Measurements from ENCODE around the gene IGFBP7. TPM values are rescaled to one million over a fixed set of nuclear protein-coding genes. Genes with fewer than 3 reads are reported as not detected.

IGFBP7 gene
- total RNA-seq, 2 experiments from 2014 or later, result not detected

GRCh38 chr4:57148177-57148576, 38.0 kb upstream of the IGFBP7 start:
- intact Hi-C loops (cut with micrococcal nuclease), result no loop called here
- DNase-seq, result no peak
- H3K27ac Mint-ChIP-seq, result no peak overlapping the region

GRCh38 chr4:57147335-57148060, 37.3 kb upstream of the IGFBP7 start:
- H3K36me3 Mint-ChIP-seq, result no peaks in the 10 kb centered on the region
- POLR2A ChIA-PET, result no interaction called here
- H3K4me1 Mint-ChIP-seq (ENCODE audit: low read depth), result no peaks in the 10 kb centered on the region
- CTCF ChIA-PET, result interaction anchor here (1.1 kb wide), 1 partner anchor 16 kb away, joined by 5 read pairs; no protein-coding TSS in a partner anchor
- H3K9me3 Mint-ChIP-seq, result no peaks in the 10 kb centered on the region
- H3K4me3 Mint-ChIP-seq, result no peak overlapping the region
- peaks cover 9% of the 10 kb centered on the region for H3K27me3 Mint-ChIP-seq
- intact Hi-C loops (cut with micrococcal nuclease), result no loop called here
- H3K27ac Mint-ChIP-seq, result no peak overlapping the region
- no peak for DNase-seq

More at GRCh38 chr4:57148177-57148576, 38.0 kb upstream of the IGFBP7 start:
- Mint-ChIP-seq H3K36me3 (no peaks in the 10 kb centered on the region), H3K4me1 (ENCODE audit: low read depth) (no peaks in the 10 kb centered on the region), H3K4me3 (no peak overlapping the region), H3K27me3 (peaks cover 9% of the 10 kb centered on the region), H3K9me3 (no peaks in the 10 kb centered on the region)
- POLR2A ChIA-PET, result no interaction called here
- CTCF ChIA-PET, result interaction anchor here (1.1 kb wide), 1 partner anchor 16 kb away, joined by 5 read pairs; no protein-coding TSS in a partner anchor

GRCh38 chr4:57146444-57146843, 36.3 kb upstream of the IGFBP7 start:
- DNase-seq, result no peak
- H3K27me3 Mint-ChIP-seq, result peaks cover 7% of the 10 kb centered on the region
- H3K9me3 Mint-ChIP-seq, result no peaks in the 10 kb centered on the region
- H3K4me3 Mint-ChIP-seq, result no peak overlapping the region
- CTCF ChIA-PET, result no interaction called here
- no peaks in the 10 kb centered on the region for H3K4me1 Mint-ChIP-seq (ENCODE audit: low read depth)
- no peak overlapping the region for H3K27ac Mint-ChIP-seq
- no peaks in the 10 kb centered on the region for H3K36me3 Mint-ChIP-seq
- POLR2A ChIA-PET, result no interaction called here
- intact Hi-C loops (cut with micrococcal nuclease), result no loop called here

GRCh38 chr4:57144466-57144865, 34.3 kb upstream of the IGFBP7 start:
- no peaks in the 10 kb centered on the region for H3K4me1 Mint-ChIP-seq (ENCODE audit: low read depth)
- H3K9me3 Mint-ChIP-seq, result no peaks in the 10 kb centered on the region
- ChIA-PET CTCF (no interaction called here), POLR2A (no interaction called here)
- H3K27ac Mint-ChIP-seq, result no peak overlapping the region
- intact Hi-C loops (cut with micrococcal nuclease), result no loop called here
- H3K4me3 Mint-ChIP-seq, result no peak overlapping the region
- no peaks in the 10 kb centered on the region for H3K36me3 Mint-ChIP-seq
- H3K27me3 Mint-ChIP-seq, result peaks cover 7% of the 10 kb centered on the region
- no peak for DNase-seq

GRCh38 chr4:57139783-57140182, 29.6 kb upstream of the IGFBP7 start:
- CTCF ChIA-PET, result interaction anchor here (1.5 kb wide), 1 partner anchor 24 kb away, joined by 4 read pairs; no protein-coding TSS in a partner anchor
- DNase-seq, result no peak
- Mint-ChIP-seq H3K36me3 (no peaks in the 10 kb centered on the region), H3K9me3 (peaks cover 2% of the 10 kb centered on the region), H3K4me1 (ENCODE audit: low read depth) (no peaks in the 10 kb centered on the region), H3K27me3 (peaks cover 15% of the 10 kb centered on the region), H3K27ac (no peak overlapping the region), H3K4me3 (no peak overlapping the region)
- POLR2A ChIA-PET, result no interaction called here
- intact Hi-C loops (cut with micrococcal nuclease), result no loop called here

GRCh38 chr4:57137261-57137660, 27.1 kb upstream of the IGFBP7 start:
- DNase-seq, result no peak
- Mint-ChIP-seq H3K27me3 (peaks cover 11% of the 10 kb centered on the region), H3K36me3 (no peaks in the 10 kb centered on the region), H3K9me3 (peaks cover 2% of the 10 kb centered on the region), H3K27ac (no peak overlapping the region), H3K4me1 (ENCODE audit: low read depth) (no peaks in the 10 kb centered on the region), H3K4me3 (no peak overlapping the region)
- CTCF ChIA-PET, result interaction anchor here (2.3 kb wide), 1 partner anchor 26 kb away, joined by 10 read pairs; no protein-coding TSS in a partner anchor
- intact Hi-C loops (cut with micrococcal nuclease), result no loop called here
- POLR2A ChIA-PET, result no interaction called here

GRCh38 chr4:57136281-57136680, 26.1 kb upstream of the IGFBP7 start:
- intact Hi-C loops (cut with micrococcal nuclease), result no loop called here
- ChIA-PET CTCF (interaction anchor here (2.3 kb wide), 1 partner anchor 27 kb away, joined by 10 read pairs; no protein-coding TSS in a partner anchor), POLR2A (no interaction called here)
- Mint-ChIP-seq H3K27ac (no peak overlapping the region), H3K36me3 (no peaks in the 10 kb centered on the region), H3K27me3 (peaks cover 9% of the 10 kb centered on the region), H3K4me1 (ENCODE audit: low read depth) (no peaks in the 10 kb centered on the region), H3K9me3 (peaks cover 2% of the 10 kb centered on the region), H3K4me3 (no peak overlapping the region)
- no peak for DNase-seq

GRCh38 chr4:57132743-57133137, 22.6 kb upstream of the IGFBP7 start:
- Mint-ChIP-seq H3K9me3 (peaks cover 8% of the 10 kb centered on the region), H3K4me3 (no peak overlapping the region), H3K27me3 (peaks cover 9% of the 10 kb centered on the region), H3K36me3 (no peaks in the 10 kb centered on the region), H3K4me1 (ENCODE audit: low read depth) (no peaks in the 10 kb centered on the region), H3K27ac (no peak overlapping the region)
- CTCF ChIA-PET, result interaction anchor here (2.0 kb wide), 1 partner anchor 31 kb away, joined by 4 read pairs; no protein-coding TSS in a partner anchor
- DNase-seq, result no peak
- intact Hi-C loops (cut with micrococcal nuclease), result no loop called here
- POLR2A ChIA-PET, result no interaction called here

- intact Hi-C loops (cut with micrococcal nuclease), result no loop called here
- ChIA-PET CTCF (interaction anchor here (2.0 kb wide), 1 partner anchor 31 kb away, joined by 4 read pairs; no protein-coding TSS in a partner anchor), POLR2A (no interaction called here)
- Mint-ChIP-seq H3K4me3 (no peak overlapping the region), H3K27ac (no peak overlapping the region), H3K9me3 (peaks cover 9% of the 10 kb centered on the region), H3K36me3 (no peaks in the 10 kb centered on the region), H3K27me3 (peaks cover 9% of the 10 kb centered on the region), H3K4me1 (ENCODE audit: low read depth) (no peaks in the 10 kb centered on the region)
- DNase-seq, result no peak
Observed at GRCh38 chr4:57131849-57132742, 21.9 kb upstream of the IGFBP7 start.

- POLR2A ChIA-PET, result no interaction called here
- intact Hi-C loops (cut with micrococcal nuclease), result no loop called here
- no peaks in the 10 kb centered on the region for H3K4me1 Mint-ChIP-seq (ENCODE audit: low read depth)
- H3K27ac Mint-ChIP-seq, result no peak overlapping the region
- H3K27me3 Mint-ChIP-seq, result peaks cover 10% of the 10 kb centered on the region
- H3K9me3 Mint-ChIP-seq, result peaks cover 15% of the 10 kb centered on the region
- CTCF ChIA-PET, result no interaction called here
- no peak overlapping the region for H3K4me3 Mint-ChIP-seq
- DNase-seq, result no peak
- no peaks in the 10 kb centered on the region for H3K36me3 Mint-ChIP-seq
Observed at GRCh38 chr4:57129477-57129876, 19.3 kb upstream of the IGFBP7 start.

- intact Hi-C loops (cut with micrococcal nuclease), result no loop called here
- ChIA-PET CTCF (no interaction called here), POLR2A (no interaction called here)
- Mint-ChIP-seq H3K9me3 (peaks cover 15% of the 10 kb centered on the region), H3K4me1 (ENCODE audit: low read depth) (no peaks in the 10 kb centered on the region), H3K27ac (no peak overlapping the region), H3K27me3 (peaks cover 14% of the 10 kb centered on the region), H3K4me3 (no peak overlapping the region), H3K36me3 (no peaks in the 10 kb centered on the region)
- DNase-seq, result no peak
Observed at GRCh38 chr4:57127361-57127760, 17.2 kb upstream of the IGFBP7 start.

- Mint-ChIP-seq H3K4me3 (no peak overlapping the region), H3K27me3 (peaks cover 16% of the 10 kb centered on the region), H3K4me1 (ENCODE audit: low read depth) (no peaks in the 10 kb centered on the region), H3K36me3 (no peaks in the 10 kb centered on the region), H3K27ac (no peak overlapping the region), H3K9me3 (peaks cover 15% of the 10 kb centered on the region)
- ChIA-PET POLR2A (no interaction called here), CTCF (no interaction called here)
- DNase-seq, result no peak
- intact Hi-C loops (cut with micrococcal nuclease), result no loop called here
Observed at GRCh38 chr4:57125996-57126395, 15.8 kb upstream of the IGFBP7 start.

All from activated CD4-positive, alpha-beta memory T cell treated with anti-CD3 and anti-CD28 coated beads for 36 hours (primary cell).